Activated CD4-positive, alpha-beta T cell treated with anti-CD3 and anti-CD28 coated beads, Interleukin-2, amount 50 U/mL, for 16 hours (primary cell): ENCODE results near the gene PHF19.

Experiments used
- DNase-seq: peaks from one replicate; pipeline ENCODE4 v3.0.0-alpha.2; 2020

Gene PHF19

DNA sequence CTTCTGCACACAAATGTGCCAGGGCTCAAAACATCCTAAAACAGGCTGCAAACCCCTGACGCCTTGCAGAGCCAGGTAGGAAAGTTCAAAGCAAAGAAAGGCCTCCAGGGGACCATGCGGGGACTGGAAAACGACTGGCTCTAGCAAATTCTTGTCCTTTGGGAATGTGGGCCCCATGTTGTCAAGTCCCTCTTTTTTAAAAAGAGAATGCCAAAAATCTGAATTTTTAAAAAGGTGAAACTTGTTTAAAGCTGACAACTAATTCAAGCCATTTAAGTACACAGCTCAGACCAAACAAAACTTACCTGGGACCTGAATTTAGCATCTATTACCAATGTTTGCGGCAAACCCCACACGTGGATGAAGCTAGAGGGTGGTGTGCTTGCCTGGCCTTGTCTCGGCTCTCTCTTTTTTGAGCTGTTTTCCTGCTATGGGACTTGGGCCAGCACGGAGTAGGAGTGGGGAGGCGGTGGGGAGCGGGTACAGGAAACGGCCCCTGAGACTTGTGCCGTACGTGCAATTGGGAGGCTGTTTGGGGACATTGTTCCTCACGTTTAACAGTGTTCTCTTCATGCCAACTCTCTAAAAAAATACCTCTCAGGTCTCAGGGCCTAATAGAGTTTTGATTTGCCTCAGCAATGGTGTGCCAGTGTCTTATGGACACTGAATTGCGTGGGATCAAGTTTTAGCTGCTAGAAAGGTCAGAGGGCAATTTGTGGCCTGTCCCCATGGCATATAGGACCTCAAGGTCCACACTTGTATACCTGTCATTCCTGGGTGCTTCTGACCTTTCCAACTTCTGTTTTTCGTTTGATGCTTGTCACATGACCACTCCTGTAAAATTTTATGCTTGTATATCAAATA lies 15.1 kb upstream of the PHF19 start:
- DNase-seq, result peak; percentile 63

GRCh38 chr9:120891245-120891883 lies 14.4 kb upstream of the PHF19 start:
- DNase-seq, result peak; percentile 86

DNA sequence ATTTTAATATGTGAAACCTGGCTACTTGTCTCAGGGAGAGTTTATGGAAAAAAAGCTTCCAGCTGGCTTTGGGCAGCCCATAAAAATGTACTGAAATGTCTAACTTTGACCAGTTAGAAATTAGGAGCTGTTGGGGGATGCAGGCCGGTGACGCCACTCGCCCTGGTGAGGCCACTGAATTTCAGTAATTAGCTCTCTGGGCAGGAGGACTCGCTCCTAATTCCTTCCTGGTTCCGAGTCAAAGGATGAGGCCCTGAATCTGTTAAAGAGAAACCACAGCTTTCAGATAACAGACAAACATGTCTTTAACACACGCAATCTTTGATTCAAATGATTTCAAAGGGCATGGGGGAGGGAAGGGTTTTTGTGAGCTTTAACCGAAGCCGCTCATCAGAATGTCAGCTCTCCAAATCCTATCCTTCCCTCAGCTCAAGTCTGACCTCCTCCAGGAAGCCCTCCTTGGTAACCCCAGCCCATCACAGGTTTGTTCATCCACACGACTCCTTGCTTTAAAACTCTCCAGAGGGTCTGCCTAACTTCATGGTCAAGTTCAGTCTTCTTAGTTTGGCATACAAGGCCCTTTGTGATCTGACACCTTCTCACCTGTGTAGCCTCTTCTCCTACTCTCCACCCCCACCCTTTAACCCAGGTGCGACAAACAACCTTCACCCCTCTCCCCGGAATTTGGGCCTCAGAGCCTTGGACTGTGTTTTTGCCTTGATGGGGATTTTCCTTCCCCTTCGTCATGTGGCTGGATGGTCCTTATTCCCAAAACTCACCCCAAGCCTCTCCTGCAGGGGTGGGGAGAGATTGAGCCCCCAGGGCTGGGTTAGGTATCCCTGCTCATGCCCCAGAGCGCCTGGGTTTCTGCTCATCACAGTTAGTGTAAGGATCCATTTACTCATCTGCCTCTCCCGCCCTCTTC lies 13.6 kb upstream of the PHF19 start:
- peak; percentile 85 for DNase-seq

DNA sequence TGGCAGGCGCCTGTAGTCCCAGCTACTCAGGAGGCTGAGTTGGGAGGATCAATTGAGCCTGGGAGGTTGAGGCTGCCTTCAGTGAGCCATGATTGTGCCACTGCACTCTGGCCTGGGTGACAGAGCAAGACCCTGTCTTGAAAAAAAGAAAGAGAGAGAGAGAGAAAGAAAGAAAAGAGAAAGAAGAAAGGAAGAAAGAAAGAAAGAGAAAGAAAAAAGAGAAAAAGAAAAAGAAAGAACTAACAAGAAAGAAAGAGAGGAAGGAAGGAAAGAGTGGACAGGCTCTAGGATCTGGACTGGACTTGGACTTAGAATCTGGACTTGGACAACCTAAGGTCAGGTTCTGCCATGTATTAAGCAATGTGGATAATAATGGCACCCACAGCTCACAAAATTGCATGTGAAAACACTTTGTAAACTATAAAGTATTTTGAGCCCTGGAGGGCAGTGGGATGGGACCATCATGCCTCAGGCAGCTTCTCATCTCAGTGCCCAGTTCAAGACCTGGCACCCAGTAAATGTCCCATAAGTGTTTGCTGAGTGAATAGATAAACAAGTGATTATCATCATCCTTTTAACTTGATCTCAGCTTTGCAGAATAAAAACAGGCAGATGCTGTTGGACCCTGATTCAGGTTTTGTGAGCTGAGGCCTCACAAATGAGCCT lies 12.8 kb upstream of the PHF19 start:
- no peak for DNase-seq

GRCh38 chr9:120888626-120889025 lies 11.6 kb upstream of the PHF19 start:
- no peak for DNase-seq

- no peak for DNase-seq
Measured at GRCh38 chr9:120886490-120886967, 9.5 kb upstream of the PHF19 start.

DNA sequence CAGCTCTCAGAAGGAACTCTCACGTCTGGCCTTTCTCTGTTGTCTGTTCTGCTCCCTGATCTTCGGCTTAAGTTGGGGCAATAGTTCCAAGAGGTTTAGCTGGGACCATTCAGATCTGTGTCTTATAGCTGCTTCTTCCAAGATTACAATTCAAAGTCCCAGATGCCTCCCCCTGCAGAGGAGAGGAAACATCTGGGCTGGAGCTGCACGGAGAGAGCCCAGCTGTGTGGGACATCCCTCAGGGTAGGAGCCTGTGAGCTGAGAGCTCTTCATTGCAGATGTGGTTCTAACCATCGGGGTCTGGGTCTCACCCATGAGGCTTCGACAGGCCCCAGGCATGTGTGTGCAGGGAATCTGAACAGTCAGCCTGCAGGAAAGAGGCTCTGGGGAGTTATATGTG lies 9.0 kb upstream of the PHF19 start:
- DNase-seq, result no peak

DNA sequence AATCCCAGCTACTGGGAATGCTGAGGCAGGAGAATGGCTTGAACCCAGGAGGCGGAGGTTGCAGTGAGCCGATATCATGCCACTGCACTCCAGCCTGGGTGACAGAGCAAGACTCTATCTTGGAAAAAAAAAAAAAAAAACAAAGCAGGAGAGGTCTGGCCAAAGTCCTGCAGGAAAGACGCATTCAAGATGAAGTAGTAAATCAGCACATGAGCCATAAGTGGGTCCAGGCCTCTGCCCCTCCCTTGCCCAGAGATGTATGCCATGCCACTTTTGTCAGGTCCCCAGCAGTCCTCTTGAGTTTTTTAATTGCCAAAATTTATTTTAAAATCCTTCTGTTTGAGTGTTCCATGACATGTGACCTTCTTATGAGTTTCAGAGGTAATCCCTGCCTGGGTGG lies 8.5 kb upstream of the PHF19 start:
- no peak for DNase-seq

DNA sequence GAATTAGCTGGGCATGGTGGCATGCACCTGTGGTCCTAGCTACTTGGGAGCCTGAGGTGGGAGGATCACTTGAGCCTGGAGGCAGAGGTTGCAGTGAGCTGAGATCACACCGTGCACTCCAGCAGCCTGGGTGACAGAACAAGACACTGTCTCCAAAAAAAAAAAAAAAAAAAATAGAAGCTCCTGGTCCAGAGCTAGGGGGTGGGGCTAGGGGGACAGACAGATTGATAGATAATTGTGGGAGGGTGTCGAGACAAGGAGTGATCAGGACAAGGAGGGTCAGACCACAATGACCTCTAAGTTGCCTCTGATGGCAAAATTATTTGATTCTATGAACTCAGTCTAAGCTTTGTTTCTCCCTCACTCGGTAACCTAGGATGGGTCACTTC lies 6.6 kb upstream of the PHF19 start:
- no peak for DNase-seq

GRCh38 chr9:120882935-120883607 lies 6.1 kb upstream of the PHF19 start:
- DNase-seq, result no peak

DNA sequence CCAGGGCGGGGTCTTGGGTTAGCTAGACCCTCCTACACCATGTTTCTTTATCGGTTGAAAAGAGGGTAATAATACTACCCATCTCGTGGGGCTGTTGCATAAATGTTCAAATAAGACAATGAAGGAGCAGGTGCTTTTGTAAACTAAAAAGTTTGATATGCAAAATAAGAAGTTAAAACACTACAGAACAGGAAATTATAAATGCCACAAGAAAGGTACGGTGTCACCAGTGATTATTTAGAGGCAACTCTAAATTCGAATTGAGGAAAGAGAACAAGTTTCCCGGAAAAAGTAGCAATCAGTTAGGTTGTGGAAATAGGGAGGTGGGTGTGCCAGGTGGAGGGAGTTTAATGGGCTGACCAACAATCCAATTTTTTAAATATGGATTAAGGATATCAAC lies 2.5 kb upstream of the PHF19 start:
- DNase-seq, result no peak

DNA sequence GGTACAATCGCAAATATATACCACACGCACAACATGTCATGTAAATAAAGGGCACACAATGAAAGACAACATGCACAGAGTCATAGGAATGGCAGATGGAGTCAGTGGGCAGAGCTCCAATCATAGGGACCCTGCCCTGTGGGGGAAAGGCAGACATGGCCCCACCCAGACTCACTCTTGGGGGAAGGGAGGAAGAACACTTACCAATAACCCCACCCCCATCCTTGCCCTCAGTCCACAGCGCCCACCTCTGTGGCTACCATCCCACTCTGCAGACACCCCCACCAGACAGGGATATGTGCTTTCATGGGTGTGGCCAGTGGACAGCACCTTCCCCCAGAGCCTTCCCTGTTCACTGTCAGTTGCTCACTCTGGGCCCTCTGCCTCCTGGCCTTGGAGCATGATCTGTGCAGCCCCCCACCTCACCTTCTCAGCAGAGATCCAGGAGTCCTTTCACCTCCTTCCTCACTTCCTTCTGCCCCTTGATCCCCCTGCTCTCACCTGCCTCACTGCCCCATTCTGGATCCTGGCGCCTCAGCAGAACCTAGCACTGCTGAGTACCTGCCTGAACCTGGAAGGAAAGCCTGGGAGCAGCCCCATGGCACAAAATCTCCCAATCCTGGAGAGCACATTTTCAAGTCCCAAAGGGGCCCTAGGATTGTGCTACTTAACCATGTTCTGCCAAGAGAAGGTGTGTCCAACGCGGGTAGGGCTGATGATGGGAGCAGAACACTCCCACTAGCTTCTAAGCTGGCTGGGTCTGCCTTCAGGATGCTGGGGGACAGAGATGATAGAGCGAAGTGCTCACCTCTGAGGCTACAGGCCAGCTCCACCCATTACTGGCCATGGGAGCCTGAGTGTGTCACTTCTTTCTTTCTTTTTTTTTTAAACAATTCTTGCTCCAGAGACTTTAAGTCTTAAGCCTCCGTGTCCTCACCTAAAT lies 1.5 kb upstream of the PHF19 start:
- DNase-seq, result peak; percentile 56

GRCh38 chr9:120877276-120878034 lies 467 bp upstream of the PHF19 start:
- peak; percentile 86 for DNase-seq

DNA sequence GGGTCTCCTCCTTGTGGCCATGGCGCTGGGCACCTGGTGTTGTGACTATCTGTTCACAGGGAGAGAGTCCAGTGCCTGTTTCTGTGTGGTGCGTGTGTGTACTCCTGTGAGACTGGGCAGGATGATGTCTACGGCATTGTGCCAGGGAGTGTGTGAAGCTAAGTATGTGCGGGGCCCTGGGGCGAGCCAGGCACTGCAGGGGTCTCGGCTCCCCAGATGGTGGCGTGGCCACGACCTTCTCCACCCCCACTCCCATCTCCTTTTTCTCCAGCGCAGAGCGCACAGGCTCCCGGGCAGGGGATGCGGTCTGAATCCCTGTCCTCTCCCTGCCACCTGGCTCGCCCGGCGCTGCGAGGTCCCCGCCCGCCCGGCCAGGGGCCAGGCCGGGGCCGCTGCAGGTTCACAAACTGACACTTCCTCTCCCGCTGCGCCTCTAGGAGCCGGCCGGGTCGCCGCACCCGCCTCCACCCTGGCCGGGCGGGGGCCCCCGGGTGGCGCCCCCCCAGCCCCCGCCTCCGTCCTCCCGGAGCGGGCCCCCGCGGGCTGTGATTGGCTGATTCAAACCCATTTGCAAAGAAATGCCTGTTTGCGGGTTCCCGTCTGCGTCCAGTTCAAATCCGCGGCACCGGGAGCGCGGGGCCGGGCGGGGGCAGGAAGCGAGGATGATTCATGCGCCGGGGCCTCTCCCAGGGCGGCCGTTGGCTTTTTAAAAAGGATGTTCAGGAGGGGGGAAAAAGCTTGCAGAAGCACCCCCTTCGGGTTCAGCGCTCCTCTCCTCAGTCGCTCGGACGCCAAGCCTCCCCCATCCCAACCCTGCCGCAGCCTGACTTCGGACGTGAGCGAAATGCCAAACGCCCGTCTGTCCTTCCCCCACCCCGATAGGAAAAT lies 790 bp downstream of the PHF19 start:
- peak; percentile 97 for DNase-seq

GRCh38 chr9:120875643-120875953 lies 1.4 kb downstream of the PHF19 start:
- no peak for DNase-seq

DNA sequence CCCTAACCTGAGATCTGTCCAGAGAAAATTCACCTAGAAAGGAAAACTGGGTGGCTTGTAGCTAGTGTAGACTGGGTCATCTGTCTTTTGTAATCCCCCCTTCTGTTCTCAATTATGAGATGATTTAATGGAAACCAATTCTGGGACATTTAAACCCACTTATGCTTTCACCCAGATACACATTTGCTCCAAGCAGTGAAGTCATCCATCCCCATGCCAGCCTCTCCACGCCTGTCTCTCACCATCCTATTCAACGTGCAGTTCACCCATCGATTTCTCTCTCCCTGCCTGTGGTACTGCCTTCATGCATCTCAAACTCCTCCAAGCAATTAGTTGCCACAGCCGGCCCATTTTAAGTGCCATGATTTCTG lies 1.8 kb downstream of the PHF19 start:
- DNase-seq, result no peak

DNA sequence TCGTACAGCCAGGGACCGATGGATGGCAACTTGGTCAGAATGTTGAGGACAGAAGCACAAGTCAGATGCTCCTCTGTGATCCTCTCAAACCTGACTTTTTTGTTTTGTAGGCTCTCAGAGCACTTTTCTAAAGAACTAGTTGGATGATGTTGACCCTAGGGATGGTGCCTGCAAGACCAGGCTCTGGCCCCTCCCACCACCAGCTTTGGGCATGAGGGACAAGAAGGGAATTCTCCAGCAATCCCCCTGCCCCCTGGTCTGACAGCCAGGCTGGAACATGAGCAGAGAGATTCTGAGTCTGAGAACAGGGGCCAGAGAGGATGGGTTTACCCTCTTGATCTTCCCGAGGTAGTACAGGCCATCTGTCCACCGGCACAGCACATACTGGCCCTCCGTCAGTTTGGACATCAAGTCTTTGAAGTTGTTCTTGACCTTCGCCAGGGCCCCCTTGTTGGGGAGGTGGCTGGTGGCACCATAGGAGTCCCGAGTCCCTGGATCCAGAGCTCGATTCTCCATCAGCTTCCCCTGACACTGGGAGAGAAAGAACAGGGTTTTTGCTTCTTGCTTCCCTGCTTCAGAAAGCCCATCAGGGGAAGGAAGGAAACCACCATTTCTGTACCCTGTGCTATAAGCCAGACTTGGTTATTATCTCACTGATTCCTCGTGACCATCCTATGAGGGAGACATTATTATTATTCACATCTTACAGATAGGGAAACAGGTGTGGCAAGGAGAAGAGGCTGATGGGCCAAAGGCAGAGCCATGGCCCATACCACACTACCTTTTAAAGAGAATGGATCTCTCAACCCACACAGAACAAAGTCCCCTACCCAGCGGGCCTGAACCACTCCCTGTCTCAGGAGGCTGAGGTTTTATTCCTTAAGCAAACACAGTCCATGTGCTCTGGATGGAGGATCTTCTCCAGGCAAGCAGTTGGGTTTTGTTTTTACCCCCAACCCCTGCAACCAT lies 2.5 kb downstream of the PHF19 start:
- DNase-seq, result no peak

DNA sequence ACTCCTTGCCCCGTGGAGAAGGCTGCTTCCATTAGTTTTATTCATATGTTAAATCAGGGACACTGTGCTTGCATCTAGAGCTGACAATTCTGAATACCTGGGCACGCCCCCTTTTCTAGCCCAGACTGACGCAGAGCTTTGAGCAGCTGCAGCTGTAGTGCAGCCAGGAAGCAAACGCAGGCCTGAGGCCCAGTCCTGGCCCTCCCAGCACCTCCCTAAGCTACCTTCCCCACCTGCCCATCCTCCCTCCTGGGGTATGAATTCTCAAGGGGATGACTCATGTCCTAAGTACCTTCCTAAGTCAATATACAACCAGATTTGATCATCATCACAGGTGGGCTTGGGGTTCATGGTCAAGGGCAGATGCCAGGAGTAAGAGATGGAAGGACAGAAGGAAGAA lies 3.5 kb downstream of the PHF19 start:
- DNase-seq, result no peak
